GM12878 (cell line): Measurements from ENCODE around the gene TCEANC2. TPM values are rescaled to one million over a fixed set of nuclear protein-coding genes. Genes with fewer than 3 reads are reported as not detected.

ENCODE experiments used
- ATAC-seq: fragments of 200-7000 bp; cut with Tn5 transposase; 3 replicates; pipeline ENCODE4 v1.9.1; 2020; ENCODE audit warnings: mild to moderate bottlenecking, moderate library complexity
- BruUV-seq: library from RNA; stranded (reverse); fragments of 400-500 nt; replicated peaks from 2 replicates; lab custom pipeline; 2021; lab: Mats Ljungman, UMichigan
- CTCF ChIA-PET: fragments of 300-600 bp; sonication (Branson Sonifier 250); formaldehyde crosslinking; extraction: SDS; loops from one replicate; lab custom pipeline; 2021; ENCODE audit warnings: inconsistent platforms; lab: Yijun Ruan, JAX
- POLR2A ChIA-PET: fragments of 350-600 bp; formaldehyde crosslinking; extraction: SDS; loops from one replicate; lab custom pipeline; 2021; ENCODE audit warnings: inconsistent platforms; lab: Charles Lee
- RAD21 ChIA-PET: fragments of 300-600 bp; sonication (Branson Sonifier 250); formaldehyde crosslinking; loops from one replicate; lab custom pipeline; 2023; ENCODE audit warnings: antibody characterized with exemption; ENCODE audit not compliant: unreplicated experiment; lab: Charles Lee
- SMC1A ChIA-PET: fragments of 300-600 bp; sonication (Branson Sonifier 250); formaldehyde crosslinking; loops from one replicate; lab custom pipeline; 2023; ENCODE audit not compliant: unreplicated experiment, uncharacterized antibody; lab: Charles Lee
- DNase-seq: peaks from one replicate; pipeline ENCODE4 v3.0.0-alpha.2; 2011; ENCODE audit warnings: low read depth, low spot score
- FAIRE-seq: peaks from 3 replicates; lab custom pipeline; 2011; peaks lifted over from hg19 to GRCh38; lab: Jason Lieb, UNC
- H2AFZ ChIP-seq: 2 replicates; pipeline ENCODE4 v1.6.0; 2011; ENCODE audit warnings: low read depth, low read length, control low read depth; ENCODE audit not compliant: control insufficient read depth
- H3K27ac ChIP-seq: 2 replicates; pipeline ENCODE4 v1.5.1; 2011; ENCODE audit warnings: control low read depth; ENCODE audit not compliant: control insufficient read depth, insufficient read depth
- H3K27me3 ChIP-seq, 2 experiments: replicated peaks in 1 of 2; 2 replicates each; pipeline versions ENCODE4 v1.6.0 to v1.6.1; 2011; ENCODE audit warnings: low read length in 1 of 2; ENCODE audit not compliant: control insufficient read depth in 2 of 2, insufficient read depth in 2 of 2
- H3K36me3 ChIP-seq, 2 experiments: 2 replicates each; pipeline ENCODE4 v1.5.1; 2011; ENCODE audit warnings: low read length in 1 of 2; ENCODE audit not compliant: control insufficient read depth in 2 of 2, insufficient read depth in 2 of 2
- H3K4me1 ChIP-seq: 2 replicates; pipeline ENCODE4 v1.6.1; 2011; ENCODE audit warnings: mild to moderate bottlenecking, low read length, moderate library complexity, mixed read lengths; ENCODE audit not compliant: control insufficient read depth, insufficient read depth
- H3K4me2 ChIP-seq: 2 replicates; pipeline ENCODE4 v1.6.0; 2011; ENCODE audit warnings: control low read depth; ENCODE audit not compliant: control insufficient read depth, insufficient read depth
- H3K4me3 ChIP-seq: fragments of 200-600 bp; sonication (generic); 2 replicates; pipeline ENCODE4 v1.5.1; 2016
- H3K79me2 ChIP-seq: 2 replicates; pipeline ENCODE4 v1.6.0; 2011; ENCODE audit warnings: low read length; ENCODE audit not compliant: control insufficient read depth, insufficient read depth
- H3K9ac ChIP-seq: 2 replicates; pipeline ENCODE4 v1.8.0; 2011; ENCODE audit warnings: low read length, control low read depth, mixed read lengths; ENCODE audit not compliant: control insufficient read depth, insufficient read depth
- H3K9me3 ChIP-seq: replicated peaks from 3 replicates; pipeline ENCODE4 v1.5.1; 2011; ENCODE audit warnings: mild to moderate bottlenecking, low read length; ENCODE audit not compliant: control insufficient read depth, insufficient read depth
- H4K20me1 ChIP-seq: 2 replicates; pipeline ENCODE4 v1.6.0; 2011; ENCODE audit not compliant: control insufficient read depth, insufficient read depth
- BMI1 ChIP-seq: fragments of 450-650 bp; IDR thresholded peaks from 2 replicates; pipeline ENCODE4 v1.6.1; 2016; ENCODE audit warnings: mild to moderate bottlenecking, moderate library complexity, borderline replicate concordance
- GATAD2B ChIP-seq: fragments of 450-650 bp; conservative IDR thresholded peaks from 2 replicates; pipeline ENCODE4 v1.6.1; 2017; ENCODE audit warnings: low read depth, mild to moderate bottlenecking, moderate library complexity
- MTA2 ChIP-seq: fragments of 450-650 bp; IDR thresholded peaks from 2 replicates; pipeline ENCODE4 v1.6.1; 2016; ENCODE audit warnings: low read depth, mild to moderate bottlenecking, moderate library complexity
- MXI1 ChIP-seq: fragments of 150-350 bp; IDR thresholded peaks from 2 replicates; pipeline ENCODE4 v1.6.1; 2011; ENCODE audit warnings: low read depth, mild to moderate bottlenecking, inconsistent platforms, low read length, improper control_type of control experiment
- MYB ChIP-seq: fragments of 150-350 bp; IDR thresholded peaks from 2 replicates; pipeline ENCODE4 v1.6.1; 2014; ENCODE audit warnings: mild to moderate bottlenecking, low read depth, low read length, borderline replicate concordance
- PAX5 ChIP-seq: IDR thresholded peaks from 2 replicates; pipeline ENCODE4 v1.6.1; 2011; ENCODE audit warnings: low read depth, low read length, borderline replicate concordance
- RB1 ChIP-seq: fragments of 450-650 bp; formaldehyde crosslinking; IDR thresholded peaks from 2 replicates; pipeline ENCODE4 v1.6.1; 2017; ENCODE audit warnings: mild to moderate bottlenecking, borderline replicate concordance
- SMAD5 ChIP-seq: IDR thresholded peaks from 2 replicates; pipeline ENCODE4 v1.6.1; 2016; ENCODE audit warnings: antibody characterized with exemption, low read depth
- TCF3 ChIP-seq: IDR thresholded peaks from 2 replicates; pipeline ENCODE4 v1.6.1; 2012; ENCODE audit warnings: low read depth, mild to moderate bottlenecking, low read length, borderline replicate concordance; ENCODE audit not compliant: insufficient read depth
- WGBS: methylation state at CpG from one replicate; pipeline ENCODE4 v1.1.6; 2016; ENCODE audit warnings: low lambda C conversion rate; ENCODE audit not compliant: insufficient replicate concordance, insufficient coverage; ENCODE audit errors: missing lambda C conversion rate; 5-methylcytosine and 5-hydroxymethylcytosine counted together
- in situ Hi-C: fragments of 300-500 bp; cut with MboI; formaldehyde crosslinking; loops from 9 replicates; pipeline ENCODE4 v1.14.3; 2018; ENCODE audit warnings: mixed read lengths
- intact Hi-C: fragments of 100-400 bp; cut with micrococcal nuclease; formaldehyde crosslinking; loops from one replicate; pipeline ENCODE4 v1.14.2; 2022; ENCODE audit not compliant: unreplicated experiment
- polyA plus RNA-seq, 11 experiments: library from polyadenylated mRNA; depleted of rRNA in 4 of 11; unstranded in 6 of 11; stranded (reverse) in 5 of 11; fragments of >200 nt; fragmentation: Nextera tagmentation in 4 of 11; fragmentation: Illumina TruSeq in 1 of 11; extraction: Ambion mirVana in 4 of 11; extraction: Trizol in 1 of 11; gene quantifications; 1 replicate in 1 of 11; 2 replicates in 10 of 11; pipeline versions ENCODE4 v1.2.1 to v1.2.3, GENCODE V29; 2011 to 2016; ENCODE audit warnings: inconsistent platforms in 2 of 11, missing spikeins in 2 of 11, low read depth in 1 of 11
- total RNA-seq, 4 experiments: library from RNA; depleted of rRNA in 3 of 4; stranded (reverse); fragments of >200 nt in 3 of 4; fragmentation: Illumina TruSeq in 1 of 4; extraction: Trizol in 1 of 4; gene quantifications; 2 replicates each; pipeline versions ENCODE4 v1.2.1 to v1.2.3, GENCODE V29; 2013 to 2021
- TF ChIP-seq, protein P1 (sequence below): fragments of 450-650 bp; IDR thresholded peaks from 2 replicates; pipeline ENCODE4 v1.6.1; 2017; ENCODE audit warnings: mild to moderate bottlenecking, moderate library complexity
- TF ChIP-seq, protein P2 (sequence below): fragments of 450-650 bp; IDR thresholded peaks from 2 replicates; pipeline ENCODE4 v1.6.1; 2017; ENCODE audit warnings: mild to moderate bottlenecking, low read depth, inconsistent platforms; ENCODE audit not compliant: poor library complexity, severe bottlenecking
- TF ChIP-seq, protein P3 (sequence below): fragments of 450-650 bp; IDR thresholded peaks from 2 replicates; pipeline ENCODE4 v1.6.1; 2016; ENCODE audit warnings: mild to moderate bottlenecking

Gene TCEANC2
- total and polyA plus RNA-seq, 10 of the 15 experiments (the other 5 are each of a cell fraction or from before 2014, with no cell fraction given) = 4.4 to 13.2 (median 6.4) TPM

DNA sequence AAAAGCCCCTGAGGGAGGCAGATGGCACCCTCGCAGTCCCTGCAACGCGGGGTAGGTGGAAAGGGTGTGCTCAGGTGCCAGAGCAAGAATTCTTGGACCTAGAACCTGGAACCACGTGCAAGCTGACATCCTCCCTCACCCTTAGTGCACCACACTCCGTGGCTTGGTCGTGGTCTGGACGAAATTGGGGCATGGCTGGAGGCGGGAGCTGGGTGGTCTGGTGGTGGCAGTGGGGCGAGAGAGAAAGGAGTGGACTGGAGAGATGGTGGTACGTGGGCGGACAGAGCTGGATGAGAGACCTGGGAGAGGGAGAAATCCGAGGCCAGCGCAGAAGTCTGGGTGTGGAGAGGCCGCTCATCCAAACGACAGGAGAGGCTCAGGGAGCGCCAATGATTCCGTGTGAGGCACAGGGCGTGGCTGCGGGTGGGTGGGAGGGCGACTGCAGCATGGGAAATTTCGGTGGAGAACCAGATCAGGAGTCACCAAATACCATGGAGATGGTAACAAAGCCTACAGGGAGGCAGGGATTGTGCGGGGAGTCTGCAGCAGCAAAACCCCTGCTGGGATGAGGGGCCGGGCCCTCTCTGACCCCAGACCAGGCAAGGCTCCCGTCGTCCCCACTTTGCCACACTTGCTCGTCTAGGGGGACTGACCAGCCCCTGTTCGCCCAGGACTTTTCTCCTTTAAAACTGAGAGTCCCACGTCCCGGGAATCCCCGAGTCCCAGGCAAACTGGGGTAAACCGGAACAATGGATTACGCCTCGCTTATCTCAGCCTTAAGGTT lies 67.5 kb downstream of the TCEANC2 start:
- intact Hi-C loops (loop anchor here (2.0 kb wide), 1 partner anchor 368 kb away; no protein-coding TSS in a partner anchor), in situ Hi-C loops (no loop called here)
- 37% methylated on average over 23 of the region's 33 CpGs for WGBS
- no peak overlapping the region for H2AFZ ChIP-seq
- H3K4me1 ChIP-seq = no peaks in the 10 kb centered on the region
- CTCF ChIA-PET = interaction anchor here (0.5 to 2.3 kb wide), 4 partner anchors 286 to 873 kb away, joined by 3 to 13 read pairs (median 4); no protein-coding TSS in a partner anchor
- FAIRE-seq (no peak), ATAC-seq (no peak), DNase-seq (no peak)
- POLR2A ChIA-PET = no interaction called here
- H3K4me2 ChIP-seq = no peak overlapping the region
- BruUV-seq = no TSS peak
- TF ChIP-seq MTA2 = no peak
- TF ChIP-seq TCF3 = no peak
- no peak for TF ChIP-seq SMAD5
- no peak for TF ChIP-seq GATAD2B
- no peak for TF ChIP-seq MXI1
- no peak for TF ChIP-seq RB1
- TF ChIP-seq BMI1 = no peak
- TF ChIP-seq MYB = no peak
- TF ChIP-seq, protein P1, sequence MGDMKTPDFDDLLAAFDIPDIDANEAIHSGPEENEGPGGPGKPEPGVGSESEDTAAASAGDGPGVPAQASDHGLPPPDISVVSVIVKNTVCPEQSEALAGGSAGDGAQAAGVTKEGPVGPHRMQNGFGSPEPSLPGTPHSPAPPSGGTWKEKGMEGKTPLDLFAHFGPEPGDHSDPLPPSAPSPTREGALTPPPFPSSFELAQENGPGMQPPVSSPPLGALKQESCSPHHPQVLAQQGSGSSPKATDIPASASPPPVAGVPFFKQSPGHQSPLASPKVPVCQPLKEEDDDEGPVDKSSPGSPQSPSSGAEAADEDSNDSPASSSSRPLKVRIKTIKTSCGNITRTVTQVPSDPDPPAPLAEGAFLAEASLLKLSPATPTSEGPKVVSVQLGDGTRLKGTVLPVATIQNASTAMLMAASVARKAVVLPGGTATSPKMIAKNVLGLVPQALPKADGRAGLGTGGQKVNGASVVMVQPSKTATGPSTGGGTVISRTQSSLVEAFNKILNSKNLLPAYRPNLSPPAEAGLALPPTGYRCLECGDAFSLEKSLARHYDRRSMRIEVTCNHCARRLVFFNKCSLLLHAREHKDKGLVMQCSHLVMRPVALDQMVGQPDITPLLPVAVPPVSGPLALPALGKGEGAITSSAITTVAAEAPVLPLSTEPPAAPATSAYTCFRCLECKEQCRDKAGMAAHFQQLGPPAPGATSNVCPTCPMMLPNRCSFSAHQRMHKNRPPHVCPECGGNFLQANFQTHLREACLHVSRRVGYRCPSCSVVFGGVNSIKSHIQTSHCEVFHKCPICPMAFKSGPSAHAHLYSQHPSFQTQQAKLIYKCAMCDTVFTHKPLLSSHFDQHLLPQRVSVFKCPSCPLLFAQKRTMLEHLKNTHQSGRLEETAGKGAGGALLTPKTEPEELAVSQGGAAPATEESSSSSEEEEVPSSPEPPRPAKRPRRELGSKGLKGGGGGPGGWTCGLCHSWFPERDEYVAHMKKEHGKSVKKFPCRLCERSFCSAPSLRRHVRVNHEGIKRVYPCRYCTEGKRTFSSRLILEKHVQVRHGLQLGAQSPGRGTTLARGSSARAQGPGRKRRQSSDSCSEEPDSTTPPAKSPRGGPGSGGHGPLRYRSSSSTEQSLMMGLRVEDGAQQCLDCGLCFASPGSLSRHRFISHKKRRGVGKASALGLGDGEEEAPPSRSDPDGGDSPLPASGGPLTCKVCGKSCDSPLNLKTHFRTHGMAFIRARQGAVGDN = no peak
- TF ChIP-seq, protein P2, sequence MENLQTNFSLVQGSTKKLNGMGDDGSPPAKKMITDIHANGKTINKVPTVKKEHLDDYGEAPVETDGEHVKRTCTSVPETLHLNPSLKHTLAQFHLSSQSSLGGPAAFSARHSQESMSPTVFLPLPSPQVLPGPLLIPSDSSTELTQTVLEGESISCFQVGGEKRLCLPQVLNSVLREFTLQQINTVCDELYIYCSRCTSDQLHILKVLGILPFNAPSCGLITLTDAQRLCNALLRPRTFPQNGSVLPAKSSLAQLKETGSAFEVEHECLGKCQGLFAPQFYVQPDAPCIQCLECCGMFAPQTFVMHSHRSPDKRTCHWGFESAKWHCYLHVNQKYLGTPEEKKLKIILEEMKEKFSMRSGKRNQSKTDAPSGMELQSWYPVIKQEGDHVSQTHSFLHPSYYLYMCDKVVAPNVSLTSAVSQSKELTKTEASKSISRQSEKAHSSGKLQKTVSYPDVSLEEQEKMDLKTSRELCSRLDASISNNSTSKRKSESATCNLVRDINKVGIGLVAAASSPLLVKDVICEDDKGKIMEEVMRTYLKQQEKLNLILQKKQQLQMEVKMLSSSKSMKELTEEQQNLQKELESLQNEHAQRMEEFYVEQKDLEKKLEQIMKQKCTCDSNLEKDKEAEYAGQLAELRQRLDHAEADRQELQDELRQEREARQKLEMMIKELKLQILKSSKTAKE = no peak
- TF ChIP-seq, protein P3, sequence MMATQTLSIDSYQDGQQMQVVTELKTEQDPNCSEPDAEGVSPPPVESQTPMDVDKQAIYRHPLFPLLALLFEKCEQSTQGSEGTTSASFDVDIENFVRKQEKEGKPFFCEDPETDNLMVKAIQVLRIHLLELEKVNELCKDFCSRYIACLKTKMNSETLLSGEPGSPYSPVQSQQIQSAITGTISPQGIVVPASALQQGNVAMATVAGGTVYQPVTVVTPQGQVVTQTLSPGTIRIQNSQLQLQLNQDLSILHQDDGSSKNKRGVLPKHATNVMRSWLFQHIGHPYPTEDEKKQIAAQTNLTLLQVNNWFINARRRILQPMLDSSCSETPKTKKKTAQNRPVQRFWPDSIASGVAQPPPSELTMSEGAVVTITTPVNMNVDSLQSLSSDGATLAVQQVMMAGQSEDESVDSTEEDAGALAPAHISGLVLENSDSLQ = no peak
- TF ChIP-seq PAX5 = no peak
- RAD21 ChIA-PET = interaction anchor here (1.0 to 1.4 kb wide), 2 partner anchors 368 to 452 kb away, joined by 3 to 9 read pairs; no protein-coding TSS in a partner anchor
- no peaks in the 10 kb centered on the region for H3K79me2 ChIP-seq
- H3K36me3 ChIP-seq = no peaks in the 10 kb centered on the region
- SMC1A ChIA-PET = interaction anchor here (0.6 kb wide), 1 partner anchor 524 kb away, joined by 3 read pairs; no protein-coding TSS in a partner anchor
- no peak overlapping the region for H3K27ac ChIP-seq
- H4K20me1 ChIP-seq = no peaks in the 10 kb centered on the region; the same call in 1 of the 2 replicates
- no peak overlapping the region for H3K9ac ChIP-seq
- no peaks in the 10 kb centered on the region for H3K9me3 ChIP-seq
- no peaks in the 10 kb centered on the region; a peak in 1 of 4 replicates for H3K27me3 ChIP-seq
- no peak overlapping the region for H3K4me3 ChIP-seq
